T follicular helper cell (primary cell): ENCODE measurements around the gene INTS2.
"Not testable (repeated sequence)": the region's sequence is repeated elsewhere in the genome, so short reads cannot be mapped to it uniquely, and the experiment has no call there.

Experiments
- DNase-seq: peaks from one replicate; pipeline ENCODE4 v3.0.0-alpha.2; 2020; ENCODE audit warnings: low read depth

INTS2 gene

GRCh38 chr17:61821655-61822054 lies 106.1 kb downstream of the INTS2 start:
- no peak for DNase-seq

GRCh38 chr17:61819265-61819664 lies 108.5 kb downstream of the INTS2 start:
- not testable (repeated sequence) for DNase-seq

DNA sequence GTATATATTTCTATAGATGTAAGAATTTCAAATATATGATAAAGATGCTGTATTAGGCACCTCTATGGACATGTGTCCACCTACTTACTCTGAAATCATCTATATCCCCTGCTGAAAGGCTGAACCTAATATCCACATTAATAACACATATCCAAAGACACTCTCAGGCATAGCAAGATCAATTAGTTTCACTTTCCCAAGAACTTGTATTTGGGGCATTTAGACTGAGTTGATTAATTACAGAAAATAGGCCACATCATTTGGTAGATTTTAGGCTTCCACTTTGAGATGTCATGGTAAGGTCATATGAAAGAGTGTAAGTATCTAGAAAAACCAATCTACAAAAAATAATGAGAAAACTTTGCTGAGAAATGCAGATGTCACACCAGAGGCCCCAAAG lies 109.6 kb downstream of the INTS2 start:
- no peak for DNase-seq

DNA sequence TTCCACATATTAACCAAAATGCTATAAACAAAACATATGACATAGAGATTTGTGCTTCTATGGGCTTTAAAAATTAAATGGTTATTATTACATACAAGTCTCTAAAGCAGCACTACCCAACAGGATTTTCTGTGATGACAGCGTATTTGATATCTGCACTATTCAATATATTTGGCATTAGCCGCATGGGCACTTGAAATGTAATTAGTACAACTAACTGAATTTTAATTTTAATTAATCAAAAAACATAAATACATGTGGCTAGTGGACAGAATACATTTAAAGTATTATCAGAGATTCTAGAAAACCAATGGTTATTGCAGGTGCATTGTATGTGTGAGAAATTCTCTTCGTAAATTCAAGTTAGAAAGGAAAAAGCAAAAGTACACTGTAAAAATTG lies 110.3 kb downstream of the INTS2 start:
- no peak for DNase-seq

- DNase-seq = no peak
These were observed 111.2 kb downstream of the INTS2 start for GRCh38 chr17:61816538-61816937.

DNA sequence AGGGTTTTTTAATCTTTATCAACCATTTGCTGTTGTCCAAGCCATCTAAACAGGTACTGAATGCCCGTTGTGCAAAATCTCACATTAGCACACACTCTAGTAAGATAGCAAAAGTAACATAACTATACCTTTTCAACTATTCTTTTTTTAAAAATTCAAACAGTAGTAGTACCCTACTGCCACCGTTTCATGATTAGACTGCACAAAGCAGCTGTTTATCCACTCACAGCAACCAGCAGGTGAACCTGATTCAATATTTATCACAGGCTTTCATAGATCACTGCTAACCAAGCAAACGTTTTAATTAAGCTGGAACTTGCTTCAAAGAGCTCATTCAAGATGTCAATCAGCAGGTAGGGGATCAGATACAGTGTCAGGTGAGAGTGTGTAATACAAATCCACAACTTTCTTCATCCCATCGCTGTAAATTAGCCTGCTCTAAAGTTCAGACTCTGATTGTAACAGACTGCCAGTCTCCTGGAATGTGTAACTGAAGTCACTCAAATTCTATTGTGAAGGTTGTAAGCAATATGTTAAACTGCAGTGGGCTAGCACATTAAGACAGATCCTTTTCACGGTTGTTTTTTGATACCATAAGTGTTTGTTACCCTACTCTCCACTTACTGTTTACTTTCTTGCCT lies 111.8 kb downstream of the INTS2 start:
- no peak for DNase-seq
